Kidney (tissue), 14 donors: ENCODE measurements around the gene RPS27L. TPM values are rescaled to one million over a fixed set of nuclear protein-coding genes. Genes with fewer than 3 reads are reported as not detected.

Source experiments
- DNase-seq, 5 donors: peaks; one replicate each; pipeline ENCODE4 v3.0.0-alpha.2; 2013 to 2020
- FAIRE-seq: peaks from 2 replicates; lab custom pipeline; 2012; peaks lifted over from hg19 to GRCh38; lab: Jason Lieb, UNC
- H3K27ac ChIP-seq, 2 donors: one replicate each; pipeline ENCODE4 v1.7.0; 2013; ENCODE audit warnings: low read depth in 2 of 2, low read length in 2 of 2, inconsistent platforms in 1 of 2
- H3K27me3 ChIP-seq: one replicate; pipeline ENCODE4 v1.7.1; 2013; ENCODE audit warnings: low read length, inconsistent platforms; ENCODE audit not compliant: control insufficient read depth, insufficient read depth
- H3K36me3 ChIP-seq, 3 donors: one replicate each; pipeline versions ENCODE4 v1.7.0 to v1.7.1; 2013; ENCODE audit warnings: low read length in 3 of 3, control low read depth in 1 of 3, inconsistent platforms in 1 of 3; ENCODE audit not compliant: insufficient read depth in 3 of 3, control insufficient read depth in 2 of 3
- H3K4me1 ChIP-seq, 3 donors: one replicate each; pipeline versions ENCODE4 v1.7.0 to v1.7.1; 2013; ENCODE audit warnings: low read length in 3 of 3, inconsistent platforms in 1 of 3, low read depth in 1 of 3; ENCODE audit not compliant: control insufficient read depth in 2 of 3, insufficient read depth in 2 of 3
- H3K4me3 ChIP-seq, 3 donors: one replicate each; pipeline versions ENCODE4 v1.7.0 to v1.8.1; 2013; ENCODE audit warnings: low read length in 3 of 3, control low read depth in 1 of 3, inconsistent platforms in 1 of 3
- H3K9ac ChIP-seq, 3 donors: one replicate each; pipeline versions ENCODE4 v1.7.0 to v1.7.1; 2013; ENCODE audit warnings: low read length in 3 of 3, control low read depth in 1 of 3, inconsistent platforms in 1 of 3
- H3K9me3 ChIP-seq, 3 donors: one replicate each; pipeline versions ENCODE4 v1.7.0 to v1.7.1; 2013; ENCODE audit warnings: low read length in 3 of 3, control low read depth in 1 of 3, inconsistent platforms in 1 of 3; ENCODE audit not compliant: control insufficient read depth in 2 of 3, insufficient read depth in 1 of 3
- CTCF ChIP-seq: IDR thresholded peaks from 3 replicates; pipeline ENCODE4 v1.5.1; 2012; ENCODE audit warnings: mild to moderate bottlenecking, moderate library complexity, borderline replicate concordance; ENCODE audit not compliant: insufficient read depth; ENCODE audit errors: extremely low read depth
- intact Hi-C: fragments of 100-400 bp; cut with DNase I; formaldehyde crosslinking; loops from one replicate; pipeline ENCODE4 v1.11.1; 2022
- polyA plus RNA-seq: library from polyadenylated mRNA; stranded (reverse); fragments of 350-450 nt; fragmentation: Illumina TruSeq; extraction: RNeasy Lipid Tissue Mini Kit (QIAGEN cat#74804); gene quantifications from one replicate; pipeline ENCODE4 v1.2.3, GENCODE V29; 2014; ENCODE audit warnings: low read depth, low replicate concordance; ENCODE audit not compliant: insufficient read depth
- total RNA-seq: library from RNA; stranded (reverse); fragmentation: NEBNext Ultra II Directional; extraction: Animal tissue kit (Norgen Biotek cat#: 25700); gene quantifications from one replicate; pipeline ENCODE4 v1.2.1, GENCODE V29; 2021
- donor health status: control.
- donor health status: control.
- donor health status: control.
- donor health status: control.
- donor health status: control.
- donor health status: DM: yes; HTN: yes; CAD: no.
- donor health status: Normal renal cell carcinoma (clear cell type).

RPS27L gene
- total and polyA plus RNA-seq, 2 donors from 2014 or later = 120 to 372 TPM

DNA sequence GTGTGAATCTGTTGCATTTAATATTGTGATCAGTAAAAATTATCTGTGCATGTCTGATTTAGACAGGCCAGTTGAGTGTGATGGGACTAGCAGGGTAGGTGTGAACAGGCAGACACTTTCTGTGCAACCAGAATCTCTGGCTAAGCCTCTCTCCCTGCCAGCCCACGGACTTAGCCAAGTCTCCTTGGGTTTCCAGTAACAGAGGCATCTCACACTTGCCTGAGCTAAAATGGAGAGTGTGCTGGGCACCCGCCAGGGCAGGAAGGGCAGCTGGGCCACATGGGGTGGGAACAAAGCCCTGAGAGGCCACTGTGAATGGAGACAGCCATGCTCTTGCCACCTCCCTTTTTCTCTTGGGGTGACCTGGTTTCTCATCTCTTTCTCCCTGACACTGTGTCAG, 12.5 kb upstream of the RPS27L start:
- H3K9ac ChIP-seq = no peak overlapping the region
- H3K4me1 ChIP-seq = no peaks in the 10 kb centered on the region
- no peak for FAIRE-seq
- DNase-seq = no peak
- intact Hi-C loops = no loop called here
- H3K27me3 ChIP-seq = no peaks in the 10 kb centered on the region
- TF ChIP-seq CTCF = no peak
- H3K9me3 ChIP-seq = no peaks in the 10 kb centered on the region
- H3K4me3 ChIP-seq = no peak overlapping the region
- H3K27ac ChIP-seq = no peak overlapping the region
- no peaks in the 10 kb centered on the region for H3K36me3 ChIP-seq

DNA sequence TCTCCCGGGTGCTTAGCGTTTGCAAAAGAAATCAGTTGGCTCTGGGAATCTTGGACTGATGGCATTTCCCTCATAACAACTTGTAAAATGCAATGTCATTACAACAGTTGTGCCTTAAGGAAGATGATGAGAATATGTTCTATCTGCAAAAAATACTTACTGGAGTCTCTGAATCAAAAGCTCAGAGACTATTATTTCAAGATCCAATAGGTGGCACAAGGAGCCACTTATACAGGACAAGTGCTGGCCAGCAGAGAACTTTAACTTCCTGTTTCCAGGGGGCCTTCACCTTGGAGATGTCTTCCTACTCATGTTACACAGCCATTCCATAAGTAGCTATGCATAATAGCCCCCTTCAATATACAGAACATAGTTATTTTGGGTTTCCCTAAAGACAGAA, 8.9 kb upstream of the RPS27L start:
- Histone ChIP-seq H3K9ac (no peak overlapping the region), H3K4me1 (no peaks in the 10 kb centered on the region), H3K27ac (no peak overlapping the region), H3K36me3 (no peaks in the 10 kb centered on the region), H3K9me3 (no peaks in the 10 kb centered on the region), H3K4me3 (no peak overlapping the region), H3K27me3 (no peaks in the 10 kb centered on the region)
- no peak for FAIRE-seq
- TF ChIP-seq CTCF = peak; percentile 8
- DNase-seq = no peak
- intact Hi-C loops = no loop called here

DNA sequence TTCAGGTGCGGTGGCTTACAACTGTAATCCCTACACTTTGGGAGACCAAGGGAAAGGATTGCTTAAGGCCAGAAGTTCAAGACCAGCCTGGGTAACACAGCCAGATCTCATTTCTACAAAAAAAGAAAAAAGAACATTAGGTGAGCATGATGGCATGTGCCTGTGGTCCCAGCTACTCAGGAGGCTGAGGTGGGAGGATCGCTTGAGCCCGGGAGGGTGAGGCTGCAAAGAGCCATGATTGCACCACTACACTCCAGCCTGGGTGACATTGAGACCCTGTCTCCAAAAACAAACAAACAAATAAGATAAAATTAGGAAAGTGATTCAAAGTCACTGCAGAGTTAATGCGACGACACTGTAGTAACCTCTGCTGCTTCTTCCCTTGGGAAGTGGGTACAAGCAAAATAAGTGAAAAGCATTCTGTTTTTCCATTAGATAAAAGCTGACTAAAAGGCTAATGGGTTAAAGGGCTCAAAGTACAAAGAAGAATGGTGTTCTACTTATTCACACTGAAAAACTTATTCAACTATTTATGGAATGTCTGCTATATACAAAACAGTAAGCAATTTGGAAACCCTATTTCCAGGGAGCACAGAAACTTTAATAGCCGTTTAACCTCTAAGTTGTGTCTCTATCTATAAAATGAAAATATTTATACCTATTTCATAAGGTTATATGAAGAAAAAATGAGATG, 8.0 kb upstream of the RPS27L start:
- Histone ChIP-seq H3K4me3 (no peak overlapping the region), H3K9me3 (no peaks in the 10 kb centered on the region), H3K36me3 (no peaks in the 10 kb centered on the region), H3K4me1 (no peaks in the 10 kb centered on the region), H3K27me3 (no peaks in the 10 kb centered on the region), H3K9ac (no peak overlapping the region), H3K27ac (no peak overlapping the region)
- no peak for TF ChIP-seq CTCF
- DNase-seq = no peak
- intact Hi-C loops = no loop called here
- FAIRE-seq = no peak

DNA sequence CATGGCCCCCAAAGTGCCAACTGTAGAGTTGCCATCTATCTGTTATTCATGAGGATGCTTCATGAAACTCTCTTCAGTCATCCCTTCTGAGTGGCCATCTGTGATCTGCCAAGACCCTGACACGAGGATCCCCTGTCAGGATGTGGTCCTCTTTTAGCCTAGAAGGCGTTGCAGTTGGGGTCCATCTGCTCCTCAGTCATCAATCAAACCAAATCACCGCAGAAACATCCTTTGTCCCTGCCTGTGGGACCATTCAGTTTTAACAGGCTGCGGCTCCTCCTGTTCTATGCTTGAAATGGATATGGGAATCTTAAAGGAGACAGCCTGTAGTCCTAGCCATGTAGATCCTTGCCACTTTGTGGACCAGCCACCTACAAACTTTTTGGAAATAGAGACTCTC, 5.9 kb upstream of the RPS27L start:
- Histone ChIP-seq H3K36me3 (no peaks in the 10 kb centered on the region), H3K9me3 (no peaks in the 10 kb centered on the region), H3K27me3 (no peaks in the 10 kb centered on the region), H3K4me3 (no peak overlapping the region), H3K9ac (no peak overlapping the region), H3K4me1 (no peaks in the 10 kb centered on the region), H3K27ac (no peak overlapping the region)
- DNase-seq (no peak), FAIRE-seq (no peak)
- no peak for TF ChIP-seq CTCF
- intact Hi-C loops = no loop called here
